ENCODE data around the gene AGBL5.

The AGBL5 gene

DNA sequence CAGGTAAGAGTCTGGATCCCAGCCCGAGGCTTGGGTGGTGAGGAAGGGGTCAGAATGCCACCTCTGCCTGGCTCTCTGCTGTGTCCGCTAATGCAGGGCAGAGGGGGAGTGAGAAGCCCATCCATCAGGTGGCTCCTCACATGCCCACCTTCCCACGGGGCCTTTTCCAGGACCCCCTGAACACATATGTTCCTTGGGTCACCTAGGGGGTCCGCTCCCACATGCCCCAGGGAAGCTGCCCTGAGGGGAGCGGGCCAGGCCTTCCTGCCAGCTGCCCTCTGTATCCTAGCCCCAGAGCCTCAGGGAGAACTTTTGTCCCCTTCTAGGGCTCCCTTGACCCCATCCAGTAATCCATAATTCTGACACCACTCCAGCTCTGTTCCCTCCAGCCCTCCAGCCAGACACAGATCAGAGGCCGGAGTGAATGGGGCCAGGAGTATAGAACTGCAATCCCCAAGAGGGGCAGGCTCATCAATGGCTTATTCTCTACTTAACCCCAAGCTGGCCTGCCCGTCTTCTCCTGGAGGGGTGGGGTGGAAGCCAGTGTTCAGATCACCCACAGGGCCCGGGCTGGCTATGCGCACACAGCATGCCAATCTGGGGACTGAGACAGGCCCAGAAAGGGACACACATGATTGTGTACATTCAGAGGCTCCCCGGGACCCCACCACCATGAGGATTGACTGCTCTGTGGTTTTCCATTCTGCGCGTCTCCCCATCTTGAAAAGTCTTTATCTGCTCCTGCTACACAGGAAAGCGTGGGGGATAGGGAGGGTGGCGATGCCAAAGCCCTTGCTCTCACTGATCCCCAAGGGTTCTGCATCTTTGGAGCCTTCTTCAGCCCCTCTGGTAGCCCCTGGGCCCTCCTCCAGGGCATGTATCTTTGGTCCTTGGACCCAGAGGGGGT, 28.0 kb downstream of the AGBL5 start:
- DNase-seq, result no peak

DNA sequence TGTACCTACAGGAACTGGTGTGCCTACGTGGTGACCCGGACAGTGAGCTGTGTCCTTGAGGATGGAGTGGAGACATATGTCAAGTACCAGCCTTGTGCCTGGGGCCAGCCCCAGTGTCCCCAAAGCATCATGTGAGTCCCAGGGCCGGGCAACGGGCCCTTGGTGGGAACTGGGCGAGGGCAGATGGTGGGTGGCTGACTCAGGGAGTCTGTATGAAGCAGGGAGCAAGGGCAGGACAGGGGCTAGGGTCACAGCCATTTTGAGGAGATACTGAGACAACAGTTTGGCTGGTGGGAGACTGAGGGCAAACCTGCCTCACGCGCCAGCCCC, 28.6 kb downstream of the AGBL5 start:
- no peak for DNase-seq

DNA sequence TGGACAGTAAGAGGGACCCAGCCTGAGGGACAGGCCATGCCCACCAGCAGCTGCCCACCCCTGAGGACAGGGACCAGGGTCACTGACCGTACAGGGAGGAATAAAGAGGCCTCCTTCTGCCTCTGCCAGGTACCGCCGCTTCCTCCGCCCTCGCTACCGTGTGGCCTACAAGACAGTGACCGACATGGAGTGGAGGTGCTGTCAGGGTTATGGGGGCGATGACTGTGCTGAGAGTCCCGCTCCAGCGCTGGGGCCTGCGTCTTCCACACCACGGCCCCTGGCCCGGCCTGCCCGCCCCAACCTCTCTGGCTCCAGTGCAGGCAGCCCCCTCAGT, 29.1 kb downstream of the AGBL5 start:
- no peak for DNase-seq

DNA sequence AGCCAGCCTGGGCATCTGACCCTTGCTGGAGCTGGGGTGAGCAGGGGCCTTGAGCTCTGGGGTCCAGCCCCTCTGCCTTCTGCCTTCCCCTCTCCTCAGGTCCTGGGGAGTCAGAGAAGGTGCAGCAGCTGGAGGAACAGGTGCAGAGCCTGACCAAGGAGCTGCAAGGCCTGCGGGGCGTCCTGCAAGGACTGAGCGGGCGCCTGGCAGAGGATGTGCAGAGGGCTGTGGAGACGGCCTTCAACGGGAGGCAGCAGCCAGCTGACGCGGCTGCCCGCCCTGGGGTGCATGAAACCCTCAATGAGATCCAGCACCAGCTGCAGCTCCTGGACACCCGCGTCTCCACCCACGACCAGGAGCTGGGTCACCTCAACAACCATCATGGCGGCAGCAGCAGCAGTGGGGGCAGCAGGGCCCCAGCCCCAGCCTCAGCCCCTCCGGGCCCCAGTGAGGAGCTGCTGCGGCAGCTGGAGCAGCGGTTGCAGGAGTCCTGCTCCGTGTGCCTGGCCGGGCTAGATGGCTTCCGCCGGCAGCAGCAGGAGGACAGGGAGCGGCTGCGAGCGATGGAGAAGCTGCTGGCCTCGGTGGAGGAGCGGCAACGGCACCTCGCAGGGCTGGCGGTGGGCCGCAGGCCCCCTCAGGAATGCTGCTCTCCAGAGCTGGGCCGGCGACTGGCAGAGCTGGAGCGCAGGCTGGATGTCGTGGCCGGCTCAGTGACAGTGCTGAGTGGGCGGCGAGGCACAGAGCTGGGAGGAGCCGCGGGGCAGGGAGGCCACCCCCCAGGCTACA, 30.7 kb downstream of the AGBL5 start:
- no peak for DNase-seq

DNA sequence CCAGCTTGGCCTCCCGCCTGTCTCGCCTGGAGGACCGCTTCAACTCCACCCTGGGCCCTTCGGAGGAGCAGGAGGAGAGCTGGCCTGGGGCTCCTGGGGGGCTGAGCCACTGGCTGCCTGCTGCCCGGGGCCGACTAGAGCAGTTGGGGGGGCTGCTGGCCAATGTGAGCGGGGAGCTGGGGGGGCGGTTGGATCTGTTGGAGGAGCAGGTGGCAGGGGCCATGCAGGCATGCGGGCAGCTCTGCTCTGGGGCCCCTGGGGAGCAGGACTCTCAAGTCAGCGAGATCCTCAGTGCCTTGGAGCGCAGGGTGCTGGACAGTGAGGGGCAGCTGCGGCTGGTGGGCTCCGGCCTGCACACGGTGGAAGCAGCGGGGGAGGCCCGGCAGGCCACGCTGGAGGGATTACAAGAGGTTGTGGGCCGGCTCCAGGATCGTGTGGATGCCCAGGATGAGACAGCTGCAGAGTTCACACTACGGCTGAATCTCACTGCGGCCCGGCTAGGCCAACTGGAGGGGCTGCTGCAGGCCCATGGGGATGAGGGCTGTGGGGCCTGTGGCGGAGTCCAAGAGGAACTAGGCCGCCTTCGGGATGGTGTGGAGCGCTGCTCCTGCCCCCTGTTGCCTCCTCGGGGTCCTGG, 31.4 kb downstream of the AGBL5 start:
- no peak for DNase-seq

DNA sequence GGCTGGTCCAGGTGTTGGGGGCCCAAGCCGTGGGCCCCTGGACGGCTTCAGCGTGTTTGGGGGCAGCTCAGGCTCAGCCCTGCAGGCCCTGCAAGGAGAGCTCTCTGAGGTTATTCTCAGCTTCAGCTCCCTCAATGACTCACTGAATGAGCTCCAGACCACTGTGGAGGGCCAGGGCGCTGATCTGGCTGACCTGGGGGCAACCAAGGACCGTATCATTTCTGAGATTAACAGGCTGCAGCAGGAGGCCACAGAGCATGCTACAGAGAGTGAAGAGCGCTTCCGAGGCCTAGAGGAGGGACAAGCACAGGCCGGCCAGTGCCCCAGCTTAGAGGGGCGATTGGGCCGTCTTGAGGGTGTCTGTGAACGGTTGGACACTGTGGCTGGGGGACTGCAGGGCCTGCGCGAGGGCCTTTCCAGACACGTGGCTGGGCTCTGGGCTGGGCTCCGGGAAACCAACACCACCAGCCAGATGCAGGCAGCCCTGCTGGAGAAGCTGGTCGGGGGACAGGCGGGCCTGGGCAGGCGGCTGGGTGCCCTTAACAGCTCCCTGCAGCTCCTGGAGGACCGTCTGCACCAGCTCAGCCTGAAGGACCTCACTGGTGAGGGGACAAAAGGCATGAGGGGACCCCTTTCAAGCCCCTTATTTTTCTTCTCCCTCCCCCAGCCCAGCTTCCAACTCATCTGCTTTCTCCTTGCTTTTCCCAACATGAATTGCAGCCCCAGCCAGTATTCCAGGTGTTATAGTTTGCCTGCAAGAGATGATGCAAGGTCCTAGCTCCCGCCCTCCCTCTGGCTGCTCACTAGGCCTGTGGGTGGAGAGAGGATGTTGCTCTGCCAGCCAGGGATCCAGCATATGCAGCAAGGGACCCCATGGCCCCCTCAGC, 32.2 kb downstream of the AGBL5 start:
- no peak for DNase-seq

DNA sequence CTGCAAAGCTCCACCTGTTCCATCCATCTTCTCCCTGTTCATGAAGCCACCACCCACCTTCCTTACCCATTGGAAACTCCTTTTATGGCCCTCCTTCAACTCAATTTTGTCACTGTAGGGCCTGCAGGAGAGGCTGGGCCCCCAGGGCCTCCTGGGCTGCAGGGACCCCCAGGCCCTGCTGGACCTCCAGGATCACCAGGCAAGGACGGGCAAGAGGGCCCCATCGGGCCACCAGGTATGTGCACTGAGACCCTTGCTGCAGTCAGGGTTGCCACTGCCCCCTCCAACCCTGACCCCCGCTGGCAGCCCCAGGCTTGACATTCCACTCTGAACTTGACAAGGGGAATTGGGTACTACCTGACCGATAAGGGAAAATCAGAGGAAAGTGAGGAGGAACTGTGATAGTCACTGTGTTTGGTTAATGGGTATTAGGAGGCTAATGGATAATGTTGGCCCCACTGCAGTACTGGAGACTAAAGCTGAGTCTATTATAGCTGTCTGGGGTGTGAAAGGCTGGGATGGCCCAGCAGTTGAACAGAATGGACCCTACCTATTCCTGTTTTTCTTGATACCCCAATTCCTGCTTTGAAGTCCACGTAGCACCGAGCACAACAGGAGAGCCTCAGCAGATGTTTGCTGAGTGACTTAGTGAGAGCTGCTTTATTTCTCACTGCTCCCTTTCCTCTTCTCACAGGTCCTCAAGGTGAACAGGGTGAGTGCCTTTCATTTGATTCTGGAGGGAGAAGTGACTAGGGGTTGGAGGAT, 33.0 kb downstream of the AGBL5 start:
- DNase-seq, result no peak

DNA sequence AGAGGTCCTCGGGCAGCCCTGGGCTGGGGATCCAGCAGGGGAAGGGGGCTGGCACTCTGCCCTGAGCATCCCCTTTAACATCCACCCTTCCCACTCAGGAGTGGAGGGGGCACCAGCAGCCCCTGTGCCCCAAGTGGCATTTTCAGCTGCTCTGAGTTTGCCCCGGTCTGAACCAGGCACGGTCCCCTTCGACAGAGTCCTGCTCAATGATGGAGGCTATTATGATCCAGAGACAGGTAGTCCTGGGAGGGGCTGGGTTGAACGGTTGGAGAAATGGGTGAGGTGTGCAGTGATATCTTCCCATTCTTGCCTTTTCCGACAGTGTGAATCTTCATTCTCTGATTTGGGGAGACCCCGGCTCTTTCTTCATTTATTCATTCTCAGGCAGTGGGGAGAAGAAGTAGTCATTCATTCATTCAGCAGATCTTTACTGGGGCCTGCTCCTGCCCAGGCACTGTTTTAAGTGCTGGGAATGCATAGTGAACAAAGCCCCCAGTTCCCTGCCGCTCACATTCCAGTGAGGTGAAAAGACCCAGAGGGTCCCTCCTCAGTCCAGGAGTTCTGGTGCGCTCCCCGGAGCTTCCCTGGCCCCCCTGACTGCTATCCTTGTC, 33.7 kb downstream of the AGBL5 start:
- DNase-seq, result no peak

DNA sequence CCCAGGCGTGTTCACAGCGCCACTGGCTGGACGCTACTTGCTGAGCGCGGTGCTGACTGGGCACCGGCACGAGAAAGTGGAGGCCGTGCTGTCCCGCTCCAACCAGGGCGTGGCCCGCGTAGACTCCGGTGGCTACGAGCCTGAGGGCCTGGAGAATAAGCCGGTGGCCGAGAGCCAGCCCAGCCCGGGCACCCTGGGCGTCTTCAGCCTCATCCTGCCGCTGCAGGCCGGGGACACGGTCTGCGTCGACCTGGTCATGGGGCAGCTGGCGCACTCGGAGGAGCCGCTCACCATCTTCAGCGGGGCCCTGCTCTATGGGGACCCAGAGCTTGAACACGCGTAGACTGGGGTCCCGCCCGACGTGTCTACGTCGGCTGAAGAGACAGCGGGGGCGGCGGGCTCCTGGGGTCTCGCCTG, 34.2 kb downstream of the AGBL5 start:
- peak; percentile 34 for DNase-seq

DNA sequence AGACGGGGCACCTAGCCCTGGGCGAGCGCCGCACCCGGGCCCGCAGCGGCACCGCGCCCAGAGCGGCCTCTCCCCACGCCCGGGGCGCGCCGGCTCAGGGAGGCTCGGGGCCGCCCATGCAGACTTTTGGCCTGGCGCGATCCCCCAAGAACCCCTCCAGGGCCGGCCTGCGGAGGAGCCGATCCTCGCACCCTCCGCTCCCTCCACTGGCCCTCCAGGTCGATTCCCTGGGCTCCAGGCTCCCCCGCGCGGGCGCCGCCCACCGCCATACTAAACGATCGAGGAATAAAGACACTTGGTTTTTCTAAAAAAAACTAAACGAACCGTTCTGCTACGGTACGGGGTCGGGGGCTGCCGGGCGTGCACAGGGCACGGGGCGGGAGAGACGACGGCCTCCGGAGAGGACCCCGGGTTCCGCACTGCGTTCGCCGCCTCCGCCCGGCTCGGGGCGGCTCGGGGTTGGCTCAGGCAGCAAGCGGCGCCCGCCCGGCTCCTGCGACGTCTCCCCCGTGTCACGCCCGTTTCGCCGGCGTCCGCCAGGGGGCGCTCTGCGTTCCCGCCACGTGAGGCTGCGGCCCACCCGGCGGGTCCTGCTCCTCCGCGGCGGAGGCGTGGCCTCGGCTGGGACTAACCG, 34.7 kb downstream of the AGBL5 start:
- DNase-seq, result peak; percentile 58

DNA sequence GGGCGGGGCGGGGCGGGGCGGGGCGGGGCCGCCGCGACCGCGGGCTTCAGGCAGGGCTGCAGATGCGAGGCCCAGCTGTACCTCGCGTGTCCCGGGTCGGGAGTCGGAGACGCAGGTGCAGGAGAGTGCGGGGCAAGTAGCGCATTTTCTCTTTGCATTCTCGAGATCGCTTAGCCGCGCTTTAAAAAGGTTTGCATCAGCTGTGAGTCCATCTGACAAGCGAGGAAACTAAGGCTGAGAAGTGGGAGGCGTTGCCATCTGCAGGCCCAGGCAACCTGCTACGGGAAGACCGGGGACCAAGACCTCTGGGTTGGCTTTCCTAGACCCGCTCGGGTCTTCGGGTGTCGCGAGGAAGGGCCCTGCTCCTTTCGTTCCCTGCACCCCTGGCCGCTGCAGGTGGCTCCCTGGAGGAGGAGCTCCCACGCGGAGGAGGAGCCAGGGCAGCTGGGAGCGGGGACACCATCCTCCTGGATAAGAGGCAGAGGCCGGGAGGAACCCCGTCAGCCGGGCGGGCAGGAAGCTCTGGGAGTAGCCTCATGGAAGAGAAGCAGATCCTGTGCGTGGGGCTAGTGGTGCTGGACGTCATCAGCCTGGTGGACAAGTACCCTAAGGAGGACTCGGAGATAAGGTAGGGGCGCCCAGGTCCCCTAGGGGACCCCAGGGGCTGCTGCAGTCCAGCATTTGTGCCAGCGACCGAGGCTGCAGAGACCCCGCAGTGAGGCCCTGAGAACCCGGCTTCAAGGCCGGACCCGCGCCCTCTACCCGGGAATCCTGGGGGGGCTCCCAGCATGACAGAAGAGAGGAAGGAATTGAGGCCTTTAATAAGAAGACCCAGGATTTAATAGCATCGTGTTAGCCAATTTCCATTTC, 35.5 kb downstream of the AGBL5 start, which contains the start of gene KHK:
KHK (plus strand) TSS at position 49 of the 870 bp plus-strand sequence; CDS start at position 537, 488 bp downstream.
- no peak for DNase-seq

DNA sequence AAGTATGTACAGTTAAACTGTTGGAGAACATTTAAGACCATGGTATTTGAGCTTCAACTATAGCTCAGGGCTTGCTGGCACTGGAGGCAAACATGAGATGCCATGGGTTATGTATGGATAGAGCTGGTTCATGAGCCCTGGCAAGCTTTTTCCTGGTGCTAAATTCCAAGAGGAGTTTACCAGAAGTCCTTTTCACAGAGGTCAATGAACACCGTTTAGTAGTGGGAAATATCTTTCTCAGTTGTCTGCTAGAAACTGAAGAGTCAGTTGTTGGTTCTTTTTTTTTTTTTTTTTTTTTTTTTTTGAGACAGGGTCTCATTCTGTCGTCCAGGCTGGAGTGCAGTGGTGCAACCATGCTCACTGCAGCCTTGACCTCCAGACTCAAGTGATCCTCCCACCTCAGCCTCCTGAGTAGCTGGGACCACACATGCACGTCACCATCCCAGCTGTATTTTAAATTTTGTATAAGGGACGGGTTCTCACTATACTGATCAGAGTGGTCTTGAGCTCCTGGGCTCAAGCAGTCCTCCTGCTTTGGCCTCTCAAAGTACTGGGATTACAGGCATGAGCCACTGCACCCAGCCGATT, 36.4 kb downstream of the AGBL5 start:
- DNase-seq, result no peak

DNA sequence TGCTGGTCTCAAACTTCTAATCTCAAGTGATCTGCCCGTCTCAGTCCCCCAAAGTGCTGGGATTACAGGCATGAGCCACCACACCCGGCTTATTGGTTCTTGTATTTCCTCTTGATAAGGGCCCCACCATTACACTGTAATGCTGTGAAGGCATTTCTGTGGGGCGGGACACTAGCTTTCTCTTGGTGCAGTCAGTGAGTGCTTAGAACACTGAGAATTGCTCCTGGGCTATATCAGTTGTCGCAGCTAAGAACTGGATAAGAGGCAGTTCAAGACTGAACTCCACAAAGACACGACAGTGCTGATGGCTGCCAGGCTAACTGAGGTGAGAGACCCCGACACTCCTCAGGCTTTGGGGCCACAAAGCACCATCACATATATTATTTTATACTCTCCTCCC, 37.2 kb downstream of the AGBL5 start:
- no peak for DNase-seq

DNA sequence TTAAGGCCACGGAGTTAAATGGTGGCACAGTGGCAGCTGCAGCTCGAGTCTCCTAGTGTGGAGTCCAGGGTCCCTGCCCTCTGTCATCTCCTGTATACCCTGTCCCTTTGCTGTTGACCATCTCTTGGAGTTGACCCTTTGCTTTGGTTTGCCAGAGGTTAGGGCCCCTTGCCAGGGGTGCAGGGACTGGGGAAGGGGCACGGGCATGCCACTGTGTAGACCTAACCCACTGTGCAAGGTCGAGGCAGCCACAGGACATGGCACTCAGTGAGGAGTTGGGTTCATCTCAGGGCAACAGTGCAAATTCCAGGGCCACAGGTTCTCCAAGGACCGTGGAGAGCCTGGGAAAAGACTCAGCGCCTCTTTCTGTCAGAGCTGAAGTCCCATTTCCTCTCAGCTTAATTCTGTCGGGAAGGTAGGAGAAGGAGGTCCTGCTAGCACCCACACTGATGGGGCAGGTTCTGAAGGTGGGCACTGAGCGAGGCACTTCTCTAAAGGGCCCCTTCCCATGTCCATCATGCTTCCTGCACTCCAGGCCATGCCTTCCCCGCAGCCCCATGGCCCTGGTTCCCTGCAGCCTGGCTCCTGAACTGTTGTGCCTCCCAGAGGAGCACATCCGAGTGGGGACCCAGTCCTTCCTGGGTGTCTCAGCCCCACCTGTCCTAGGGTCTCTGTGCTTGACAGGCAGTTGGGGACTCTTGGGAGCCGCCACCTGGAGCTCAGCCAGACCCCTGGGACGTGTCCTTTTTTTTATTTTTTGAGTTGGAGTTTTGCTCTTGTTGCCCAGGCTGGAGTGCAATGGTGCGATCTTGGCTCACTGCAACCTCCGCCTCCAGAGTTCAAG, 37.9 kb downstream of the AGBL5 start:
- DNase-seq, result no peak

DNA sequence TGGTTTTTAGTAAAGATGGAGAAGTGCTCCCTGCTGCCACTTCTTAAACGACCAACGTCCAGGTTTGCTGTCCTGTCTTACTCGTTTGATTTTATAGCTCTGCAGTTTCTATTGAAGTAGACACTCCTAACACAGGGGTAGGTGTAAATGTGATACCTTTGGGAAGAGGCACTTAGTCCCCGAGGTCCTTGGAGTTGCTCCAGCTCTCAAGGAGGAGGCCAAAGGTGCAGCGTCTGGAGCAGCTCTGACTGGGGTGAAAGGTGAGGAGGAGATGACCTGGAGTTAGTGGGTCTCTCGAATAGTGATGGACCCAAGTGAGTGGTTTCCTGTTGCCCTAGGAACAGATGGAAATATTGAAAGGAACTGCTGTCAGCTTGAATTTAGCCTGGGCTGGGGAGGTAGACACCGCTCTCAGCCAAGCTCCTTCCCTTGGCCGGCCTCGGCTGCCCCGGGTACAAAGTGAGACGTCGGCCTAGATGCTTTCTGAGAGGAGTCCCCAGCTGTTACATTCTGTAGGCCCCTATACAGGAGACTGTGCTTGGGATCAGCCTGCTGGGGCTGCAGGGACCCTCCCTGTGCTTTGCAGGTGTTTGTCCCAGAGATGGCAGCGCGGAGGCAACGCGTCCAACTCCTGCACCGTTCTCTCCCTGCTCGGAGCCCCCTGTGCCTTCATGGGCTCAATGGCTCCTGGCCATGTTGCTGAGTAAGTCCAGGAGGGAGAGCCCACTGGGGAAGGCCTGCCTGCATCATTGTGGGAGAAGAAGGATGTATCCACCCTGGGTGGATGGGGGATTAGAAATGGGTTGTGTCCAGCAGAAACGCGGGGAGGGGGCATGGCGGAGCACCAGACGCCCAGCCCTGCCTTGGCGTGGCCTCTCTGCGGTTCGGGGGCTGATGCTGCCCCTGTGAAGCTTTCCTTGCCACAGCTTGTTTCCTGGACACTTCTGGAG, 40.6 kb downstream of the AGBL5 start:
- DNase-seq, result no peak

DNA sequence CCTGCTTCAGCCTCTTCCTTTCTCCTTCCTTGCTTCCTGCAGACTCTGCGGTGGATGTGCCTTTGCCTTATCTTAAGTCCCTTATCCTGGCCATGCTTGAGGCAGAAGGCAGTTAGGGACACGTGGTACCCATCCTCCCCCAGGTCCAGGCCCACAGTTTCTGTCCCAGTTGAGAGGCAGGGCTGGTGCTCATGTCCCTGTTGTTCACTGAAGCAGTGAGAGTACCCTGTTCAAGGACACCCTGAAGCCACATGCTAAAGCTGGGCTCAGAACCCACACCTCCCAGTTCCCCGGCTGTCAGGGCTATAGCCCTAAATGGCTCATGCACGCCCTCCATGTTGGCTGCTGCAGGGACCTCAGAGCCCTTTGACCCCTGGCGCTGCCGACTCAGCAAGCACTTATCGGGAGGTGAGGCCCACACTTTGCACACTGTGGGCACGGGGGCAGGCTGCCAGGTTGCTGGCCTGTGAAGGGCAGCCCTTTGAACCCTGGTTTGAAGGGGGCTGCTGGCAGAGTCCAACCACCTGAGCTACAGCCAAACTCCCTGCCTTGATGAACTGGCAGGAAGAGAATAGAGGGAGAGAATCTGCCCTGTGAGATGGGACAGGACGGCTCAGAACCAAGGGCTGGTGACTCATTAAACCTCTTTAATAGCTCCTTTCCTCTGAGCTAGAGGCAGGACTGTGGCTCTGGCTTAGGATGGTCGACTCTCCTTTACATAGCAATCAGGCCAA, 41.4 kb downstream of the AGBL5 start:
- no peak for DNase-seq

Measured in SHP77 treated with DMSO at 0.1 percent for 48 hours (cell line).